ENCODE data around the gene TXNL4A. TPM values are rescaled to one million over a fixed set of nuclear protein-coding genes. Genes with fewer than 3 reads are reported as not detected.

The TXNL4A gene
- total and polyA plus RNA-seq, 7 experiments from 2014 or later = 56.9 to 205 (median 72.6) TPM

DNA sequence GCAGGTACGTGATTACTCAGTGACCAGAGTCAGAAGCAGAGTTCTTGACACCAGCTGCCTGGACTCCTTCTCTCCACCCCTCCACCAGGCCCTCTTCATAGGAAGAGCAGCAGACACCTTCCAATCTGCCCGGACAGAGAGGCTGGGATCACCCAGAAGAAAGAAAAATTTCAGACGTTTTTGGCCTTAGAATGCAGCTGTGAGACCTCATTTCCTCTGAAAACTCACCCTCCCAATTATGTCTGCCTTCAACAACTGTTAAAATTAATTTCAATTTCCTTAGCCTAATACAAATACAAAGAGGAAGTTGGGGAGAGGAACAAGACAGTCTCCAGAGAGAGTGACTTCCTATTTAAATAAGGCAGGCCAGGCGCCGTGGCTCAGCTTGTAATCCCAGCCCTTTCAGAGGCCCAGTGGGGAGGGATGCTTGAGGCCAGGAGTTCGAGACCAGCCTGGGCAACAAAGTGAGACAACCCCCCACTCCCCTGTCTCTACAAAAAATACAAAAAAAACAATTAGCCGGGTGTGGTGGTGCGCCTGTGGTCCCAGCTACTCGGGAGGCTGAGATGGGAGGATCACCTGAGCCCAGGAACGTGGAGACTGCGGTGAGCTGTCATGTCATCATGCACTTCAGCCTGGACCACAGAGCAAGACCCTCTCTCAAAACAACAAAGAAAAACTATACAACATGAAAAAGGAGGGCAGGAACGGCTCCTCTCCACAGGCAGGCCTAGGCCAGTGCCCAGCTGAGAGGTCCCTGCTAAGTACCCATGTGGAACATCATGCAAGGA is 38.5 kb downstream of the TXNL4A start:
- Histone ChIP-seq H3K4me3 (ENCODE audit: low read length) (peak overlapping the region; percentile 65), H3K27me3 (ENCODE audit: control insufficient read depth in 2 of 2, insufficient read depth in 2 of 2, low read length in 2 of 2) (no peaks in the 10 kb centered on the region), H3K4me1 (ENCODE audit: control insufficient read depth in 2 of 2, insufficient read depth in 2 of 2, low read length in 2 of 2) (peaks cover 10 to 25% of the 10 kb centered on the region in 2 donors), H3K9me3 (ENCODE audit: control insufficient read depth in 2 of 3, low read length in 3 of 3) (no peaks in the 10 kb centered on the region), H3K27ac (ENCODE audit: low read depth, low read length) (peak overlapping the region; percentile 88), H3K36me3 (ENCODE audit: control insufficient read depth in 2 of 3, insufficient read depth in 3 of 3, low read length in 3 of 3) (peaks cover 0 to 17% (median 0%) of the 10 kb centered on the region in 3 experiments)
- ATAC-seq (no peak), DNase-seq (peak in 1 of 9 donors; percentile 6)
- H3K27me3 Mint-ChIP-seq = no peaks in the 10 kb centered on the region
- intact Hi-C loops (cut with micrococcal nuclease) = loop anchor here (2.0 to 10.0 kb wide), 5 partner anchors 159 to 881 kb away; partner anchors contain the start of genes ATP9B (in 2 of the 2) and ADNP2 (in 1 of the 2)
- ChIA-PET POLR2A (interaction anchor here (0.6 to 1.5 kb wide), 5 partner anchors 12 to 547 kb away, joined by 3 to 4 read pairs (median 4); partner anchors contain the start of gene RBFA), CTCF (interaction anchor here (0.8 to 0.9 kb wide), 2 partner anchors 10 to 12 kb away, joined by 3 read pairs; no protein-coding TSS in a partner anchor)
- H3K27ac Mint-ChIP-seq = peak overlapping the region; percentile 55 to 90 (median 80)
- H3K9me3 Mint-ChIP-seq = no peaks in the 10 kb centered on the region
- H3K4me1 Mint-ChIP-seq = peaks cover 21 to 52% (median 45%) of the 10 kb centered on the region in 7 donors
- H3K4me3 Mint-ChIP-seq = peak overlapping the region; percentile 78 to 93 (median 87)
- H3K36me3 Mint-ChIP-seq = peaks cover 0 to 5% (median 0%) of the 10 kb centered on the region in 5 donors

DNA sequence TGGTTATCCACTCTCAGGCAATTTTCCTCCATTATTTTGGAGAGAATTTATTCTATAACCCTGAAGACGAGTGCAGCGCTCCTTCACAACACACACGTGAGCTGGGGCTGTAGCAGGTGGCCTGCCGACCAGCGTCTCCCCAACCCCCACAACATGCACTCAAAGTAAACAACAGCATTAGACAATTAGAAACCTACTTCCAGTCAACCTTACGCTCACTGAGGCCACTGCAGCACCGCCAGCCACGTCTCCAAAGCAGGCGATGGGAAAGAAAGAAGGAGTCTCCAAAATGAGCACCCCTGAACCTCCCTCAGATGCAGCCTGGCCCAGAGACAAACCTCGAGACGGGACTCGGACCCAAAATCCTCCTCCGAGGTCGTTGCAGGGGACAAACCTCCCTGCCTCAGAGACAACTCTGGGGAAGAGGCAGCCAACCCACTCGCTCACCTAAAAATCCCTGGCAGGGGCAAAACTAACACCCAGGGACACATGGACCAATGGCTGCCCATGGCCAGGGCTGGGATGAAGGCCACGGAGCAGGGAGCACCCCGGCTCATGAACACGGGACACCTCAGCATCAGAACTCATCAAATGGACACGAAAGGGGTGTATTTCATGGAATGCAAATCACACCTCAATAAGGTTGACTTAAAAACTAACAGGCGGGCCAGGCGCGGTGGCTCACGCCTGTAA is 39.5 kb downstream of the TXNL4A start:
- H3K27ac ChIP-seq (ENCODE audit: low read depth, low read length) = no peak overlapping the region
- DNase-seq (no peak), ATAC-seq (no peak)
- Mint-ChIP-seq H3K36me3 (peaks cover 0 to 5% (median 0%) of the 10 kb centered on the region in 5 donors), H3K4me1 (peaks cover 30 to 62% (median 55%) of the 10 kb centered on the region in 7 donors), H3K27me3 (no peaks in the 10 kb centered on the region), H3K9me3 (no peaks in the 10 kb centered on the region), H3K4me3 (peak overlapping the region; percentile 4 to 93 (median 86)), H3K27ac (peak overlapping the region in 3 of 9 donors; percentile 21 to 87 (median 80))
- H3K27me3 ChIP-seq (ENCODE audit: control insufficient read depth in 2 of 2, insufficient read depth in 2 of 2, low read length in 2 of 2) = no peaks in the 10 kb centered on the region
- H3K4me3 ChIP-seq (ENCODE audit: low read length) = no peak overlapping the region
- H3K4me1 ChIP-seq (ENCODE audit: control insufficient read depth in 2 of 2, insufficient read depth in 2 of 2, low read length in 2 of 2) = peaks cover 19 to 25% of the 10 kb centered on the region in 2 donors
- peaks cover 0 to 17% (median 0%) of the 10 kb centered on the region in 3 experiments for H3K36me3 ChIP-seq (ENCODE audit: control insufficient read depth in 2 of 3, insufficient read depth in 3 of 3, low read length in 3 of 3)
- no peaks in the 10 kb centered on the region for H3K9me3 ChIP-seq (ENCODE audit: control insufficient read depth in 2 of 3, low read length in 3 of 3)
- POLR2A ChIA-PET = no interaction called here
- intact Hi-C loops (cut with micrococcal nuclease) = no loop called here
- CTCF ChIA-PET = no interaction called here

DNA sequence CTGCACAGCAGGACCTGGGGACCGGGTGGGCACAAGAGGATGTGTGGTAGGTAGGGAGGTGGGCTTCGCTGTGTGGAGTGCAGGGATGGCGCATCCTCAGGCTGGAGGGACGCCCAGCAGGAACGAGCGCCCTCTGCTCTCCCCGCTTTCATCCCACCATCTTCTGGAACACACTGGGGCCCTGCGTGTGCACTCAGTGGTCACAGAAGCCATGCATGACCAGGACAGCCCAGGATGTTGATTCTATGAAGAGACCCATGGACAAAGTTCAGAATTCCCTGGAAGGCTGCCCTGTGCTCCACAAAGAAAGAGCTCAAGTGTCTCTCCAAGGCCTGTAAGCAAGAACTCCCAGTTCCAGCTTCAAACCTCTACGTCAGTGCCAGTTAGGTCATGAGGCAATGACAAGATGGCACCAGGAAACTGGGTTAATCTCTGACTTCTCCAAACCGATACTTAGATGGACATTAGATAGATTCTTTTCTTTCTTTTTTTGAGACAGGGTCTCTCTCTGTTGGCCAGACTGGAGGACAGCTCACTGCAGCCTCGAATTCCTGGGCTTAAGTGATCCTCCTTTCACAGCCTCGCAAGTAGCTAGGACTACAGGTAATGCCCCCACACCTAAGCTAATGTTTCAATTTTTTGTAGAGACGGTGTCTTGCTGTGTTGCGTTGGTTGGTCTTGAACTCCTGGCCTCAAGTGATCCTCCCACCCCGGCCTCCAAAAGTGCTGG is 40.3 kb downstream of the TXNL4A start:
- peaks cover 19 to 25% of the 10 kb centered on the region in 2 donors for H3K4me1 ChIP-seq (ENCODE audit: control insufficient read depth in 2 of 2, insufficient read depth in 2 of 2, low read length in 2 of 2)
- DNase-seq (peak in 1 of 9 donors; percentile 10), ATAC-seq (no peak)
- H3K9me3 ChIP-seq (ENCODE audit: control insufficient read depth in 2 of 3, low read length in 3 of 3) = no peaks in the 10 kb centered on the region
- Mint-ChIP-seq H3K27me3 (no peaks in the 10 kb centered on the region), H3K4me1 (peaks cover 30 to 62% (median 56%) of the 10 kb centered on the region in 7 donors), H3K4me3 (peak overlapping the region in 4 of 10 donors; percentile 13 to 93 (median 54)), H3K9me3 (no peaks in the 10 kb centered on the region), H3K36me3 (peaks cover 0 to 7% (median under 1%) of the 10 kb centered on the region in 5 donors), H3K27ac (peak overlapping the region in 3 of 9 donors; percentile 21 to 80 (median 67))
- CTCF ChIA-PET = no interaction called here
- H3K4me3 ChIP-seq (ENCODE audit: low read length) = no peak overlapping the region
- no peaks in the 10 kb centered on the region for H3K27me3 ChIP-seq (ENCODE audit: control insufficient read depth in 2 of 2, insufficient read depth in 2 of 2, low read length in 2 of 2)
- peaks cover 0 to 18% (median 0%) of the 10 kb centered on the region in 3 experiments for H3K36me3 ChIP-seq (ENCODE audit: control insufficient read depth in 2 of 3, insufficient read depth in 3 of 3, low read length in 3 of 3)
- H3K27ac ChIP-seq (ENCODE audit: low read depth, low read length) = no peak overlapping the region
- intact Hi-C loops (cut with micrococcal nuclease) = no loop called here
- POLR2A ChIA-PET = no interaction called here

- no peak overlapping the region for H3K27ac ChIP-seq (ENCODE audit: low read depth, low read length)
- DNase-seq = no peak
- H3K4me3 ChIP-seq (ENCODE audit: low read length) = no peak overlapping the region
- POLR2A ChIA-PET = interaction anchor here (1.1 kb wide), 1 partner anchor 13 kb away, joined by 4 read pairs; no protein-coding TSS in a partner anchor
- Mint-ChIP-seq H3K36me3 (peaks cover 0 to 15% (median 4%) of the 10 kb centered on the region in 5 donors), H3K4me1 (peaks cover 32 to 65% (median 59%) of the 10 kb centered on the region in 7 donors), H3K27me3 (no peaks in the 10 kb centered on the region), H3K4me3 (no peak overlapping the region), H3K27ac (peak overlapping the region in 2 of 9 donors; percentile 9 to 44), H3K9me3 (no peaks in the 10 kb centered on the region)
- H3K4me1 ChIP-seq (ENCODE audit: control insufficient read depth in 2 of 2, insufficient read depth in 2 of 2, low read length in 2 of 2) = peaks cover 19 to 25% of the 10 kb centered on the region in 2 donors
- H3K36me3 ChIP-seq (ENCODE audit: control insufficient read depth in 2 of 3, insufficient read depth in 3 of 3, low read length in 3 of 3) = peaks cover 0 to 26% (median 6%) of the 10 kb centered on the region in 3 experiments
- intact Hi-C loops (cut with micrococcal nuclease) = no loop called here
- CTCF ChIA-PET = no interaction called here
- no peak for ATAC-seq
- H3K27me3 ChIP-seq (ENCODE audit: control insufficient read depth in 2 of 2, insufficient read depth in 2 of 2, low read length in 2 of 2) = no peaks in the 10 kb centered on the region
- H3K9me3 ChIP-seq (ENCODE audit: control insufficient read depth in 2 of 3, low read length in 3 of 3) = no peaks in the 10 kb centered on the region
Observed at GRCh38 chr18:79947054-79947755, 41.2 kb downstream of the TXNL4A start.

- H3K4me1 ChIP-seq (ENCODE audit: control insufficient read depth in 2 of 2, insufficient read depth in 2 of 2, low read length in 2 of 2) = peaks cover 19 to 22% of the 10 kb centered on the region in 2 donors
- peaks cover 0 to 31% (median 11%) of the 10 kb centered on the region in 5 donors for H3K36me3 Mint-ChIP-seq
- no peaks in the 10 kb centered on the region for H3K27me3 ChIP-seq (ENCODE audit: control insufficient read depth in 2 of 2, insufficient read depth in 2 of 2, low read length in 2 of 2)
- H3K4me1 Mint-ChIP-seq = peaks cover 34 to 66% (median 57%) of the 10 kb centered on the region in 7 donors
- peak overlapping the region in 3 of 10 donors; percentile 12 to 38 (median 25) for H3K4me3 Mint-ChIP-seq
- H3K36me3 ChIP-seq (ENCODE audit: control insufficient read depth in 2 of 3, insufficient read depth in 3 of 3, low read length in 3 of 3) = peaks cover 0 to 41% (median 7%) of the 10 kb centered on the region in 3 experiments
- peak overlapping the region; percentile 23 for H3K27ac ChIP-seq (ENCODE audit: low read depth, low read length)
- no peaks in the 10 kb centered on the region for H3K27me3 Mint-ChIP-seq
- CTCF ChIA-PET = no interaction called here
- no peaks in the 10 kb centered on the region for H3K9me3 Mint-ChIP-seq
- no peaks in the 10 kb centered on the region for H3K9me3 ChIP-seq (ENCODE audit: control insufficient read depth in 2 of 3, low read length in 3 of 3)
- POLR2A ChIA-PET = no interaction called here
- intact Hi-C loops (cut with micrococcal nuclease) = no loop called here
- ATAC-seq (no peak), DNase-seq (no peak)
- H3K27ac Mint-ChIP-seq = peak overlapping the region in 5 of 9 donors; percentile 2 to 72 (median 61)
- H3K4me3 ChIP-seq (ENCODE audit: low read length) = no peak overlapping the region
Observed at GRCh38 chr18:79945118-79946042, 43.0 kb downstream of the TXNL4A start.

Measured in naive thymus-derived CD4-positive, alpha-beta T cell (primary cell).